ENCODE measurements around the gene PADI6.

DNA sequence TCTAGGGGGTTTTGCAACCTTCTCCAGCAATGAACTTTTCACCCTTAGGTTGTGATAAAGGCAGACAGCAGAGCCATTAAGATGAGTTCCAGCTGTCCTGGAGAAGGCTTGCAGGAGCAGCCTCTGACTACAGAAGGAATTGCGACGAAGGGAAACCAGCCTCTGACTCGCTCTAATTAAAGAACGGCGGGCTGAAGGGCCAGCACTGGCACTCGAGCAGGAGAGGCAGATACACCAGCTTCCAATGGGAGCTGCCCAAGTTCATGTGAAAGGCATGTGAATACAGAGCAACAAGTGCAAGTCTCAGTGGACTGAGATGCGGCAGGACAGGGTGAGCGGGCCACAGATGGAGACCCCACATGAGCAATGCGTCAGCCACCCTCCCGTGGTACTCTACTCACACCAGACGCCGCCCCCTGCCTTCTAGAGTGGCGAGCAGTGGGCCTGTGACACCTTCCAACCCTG lies 51.8 kb downstream of the PADI6 start:
- TF ChIP-seq, protein P1, sequence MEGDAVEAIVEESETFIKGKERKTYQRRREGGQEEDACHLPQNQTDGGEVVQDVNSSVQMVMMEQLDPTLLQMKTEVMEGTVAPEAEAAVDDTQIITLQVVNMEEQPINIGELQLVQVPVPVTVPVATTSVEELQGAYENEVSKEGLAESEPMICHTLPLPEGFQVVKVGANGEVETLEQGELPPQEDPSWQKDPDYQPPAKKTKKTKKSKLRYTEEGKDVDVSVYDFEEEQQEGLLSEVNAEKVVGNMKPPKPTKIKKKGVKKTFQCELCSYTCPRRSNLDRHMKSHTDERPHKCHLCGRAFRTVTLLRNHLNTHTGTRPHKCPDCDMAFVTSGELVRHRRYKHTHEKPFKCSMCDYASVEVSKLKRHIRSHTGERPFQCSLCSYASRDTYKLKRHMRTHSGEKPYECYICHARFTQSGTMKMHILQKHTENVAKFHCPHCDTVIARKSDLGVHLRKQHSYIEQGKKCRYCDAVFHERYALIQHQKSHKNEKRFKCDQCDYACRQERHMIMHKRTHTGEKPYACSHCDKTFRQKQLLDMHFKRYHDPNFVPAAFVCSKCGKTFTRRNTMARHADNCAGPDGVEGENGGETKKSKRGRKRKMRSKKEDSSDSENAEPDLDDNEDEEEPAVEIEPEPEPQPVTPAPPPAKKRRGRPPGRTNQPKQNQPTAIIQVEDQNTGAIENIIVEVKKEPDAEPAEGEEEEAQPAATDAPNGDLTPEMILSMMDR (IDR thresholded peaks at IDR 0.05; ENCODE audit: borderline replicate concordance, extremely low read depth, low read length, poor library complexity, severe bottlenecking): no peak
- no peak for TF ChIP-seq EZH2 (IDR thresholded peaks at IDR 0.05; ENCODE audit: borderline replicate concordance, low read depth, low read length, severe bottlenecking)
